GM19372 (cell line): ENCODE results near the gene SGSM2.

Source experiments
- ATAC-seq: cut with Tn5 transposase; IDR thresholded peaks from one replicate; pipeline ENCODE4 v1.9.1; 2021; ENCODE audit warnings: mild to moderate bottlenecking, low read depth, moderate library complexity; ENCODE audit not compliant: unreplicated experiment

The SGSM2 gene

DNA sequence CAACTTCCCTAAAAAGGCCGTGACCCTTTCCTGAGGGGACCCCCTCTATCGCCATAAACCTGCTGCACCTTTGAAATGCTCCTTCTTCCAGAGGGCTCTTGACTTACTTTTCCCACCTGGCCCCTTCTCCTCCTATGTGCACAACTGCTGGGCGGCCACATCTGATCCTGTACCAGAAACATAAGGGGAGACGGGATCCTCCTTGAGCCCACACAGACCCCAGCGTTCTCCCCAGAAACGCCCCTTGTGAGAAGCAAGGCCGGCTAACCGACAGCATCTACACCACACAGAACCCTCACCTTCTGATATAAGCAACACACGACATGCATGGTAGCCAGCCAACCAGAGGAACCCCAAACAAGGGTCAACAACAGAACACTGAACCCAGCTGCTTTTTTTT lies 77.8 kb downstream of the SGSM2 start:
- no peak for ATAC-seq

- ATAC-seq, result no peak
These were observed 78.9 kb downstream of the SGSM2 start for GRCh38 chr17:2416010-2416734.

GRCh38 chr17:2418572-2418971 lies 81.3 kb downstream of the SGSM2 start:
- no peak for ATAC-seq

DNA sequence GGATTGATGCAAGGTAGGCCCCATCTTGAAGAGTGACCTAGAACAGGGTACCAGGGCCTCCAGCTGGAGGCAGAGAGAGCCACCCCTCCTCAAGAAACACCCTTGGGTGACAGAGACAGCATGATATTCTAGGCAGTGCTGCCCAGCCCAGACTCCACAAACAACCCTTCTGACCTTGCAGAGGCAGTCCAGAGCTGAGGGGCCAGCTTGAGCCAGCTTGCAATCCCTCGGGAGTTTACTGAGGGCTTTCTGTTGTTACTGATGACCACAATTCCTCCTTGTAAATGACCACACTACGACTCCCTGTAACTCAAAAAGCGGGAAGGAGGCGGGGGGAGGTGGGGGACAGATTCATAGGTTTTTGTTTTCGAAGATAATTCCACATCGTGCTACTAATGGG lies 82.2 kb downstream of the SGSM2 start:
- no peak for ATAC-seq

GRCh38 chr17:2420176-2420575 lies 82.9 kb downstream of the SGSM2 start:
- no peak for ATAC-seq

GRCh38 chr17:2421315-2422147 lies 84.2 kb downstream of the SGSM2 start:
- ATAC-seq, result no peak

- ATAC-seq, result no peak
These were observed 86.0 kb downstream of the SGSM2 start for GRCh38 chr17:2423271-2423670.

DNA sequence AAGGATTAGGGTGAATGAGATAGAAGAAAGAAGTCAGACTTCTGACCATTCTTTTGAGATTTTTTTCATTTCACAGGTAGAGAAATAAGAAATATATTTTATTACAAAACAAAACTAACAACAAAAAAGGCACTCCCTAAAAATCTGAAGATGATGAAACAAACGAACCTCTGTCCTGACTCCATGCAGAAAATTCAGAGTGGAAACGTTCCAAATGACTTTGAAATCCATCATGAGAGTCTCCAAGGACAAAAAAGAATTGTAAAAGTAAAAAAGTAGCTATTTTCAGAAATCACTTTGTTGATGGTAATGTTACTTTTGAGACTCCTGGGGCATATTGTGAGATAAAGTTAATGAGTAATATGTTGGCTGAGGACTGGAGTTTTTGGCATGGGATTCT lies 89.9 kb downstream of the SGSM2 start:
- ATAC-seq, result no peak

- no peak for ATAC-seq
These were observed 90.6 kb downstream of the SGSM2 start for GRCh38 chr17:2427910-2428309.
